ENCODE measurements around the gene LARGE1.

LARGE1 gene

DNA sequence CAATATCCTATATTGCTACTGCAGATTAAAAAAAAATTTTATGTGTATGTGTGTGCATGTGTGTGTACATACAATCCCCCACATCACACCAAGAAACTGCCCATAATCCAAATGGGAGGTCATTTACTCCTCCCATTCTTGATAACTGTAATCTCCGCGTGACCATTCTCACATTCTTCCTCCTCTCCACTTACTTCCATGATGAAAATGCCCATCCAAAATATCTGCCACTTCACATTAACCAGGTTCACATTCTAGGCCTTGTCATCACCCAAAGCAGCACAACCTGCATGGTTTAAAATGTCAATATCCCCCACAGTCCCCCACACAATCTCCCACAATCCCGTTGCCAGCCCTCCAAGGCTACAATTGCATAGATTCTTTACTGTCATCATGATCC is 149.6 kb downstream of the LARGE1 start:
- no peak for DNase-seq

DNA sequence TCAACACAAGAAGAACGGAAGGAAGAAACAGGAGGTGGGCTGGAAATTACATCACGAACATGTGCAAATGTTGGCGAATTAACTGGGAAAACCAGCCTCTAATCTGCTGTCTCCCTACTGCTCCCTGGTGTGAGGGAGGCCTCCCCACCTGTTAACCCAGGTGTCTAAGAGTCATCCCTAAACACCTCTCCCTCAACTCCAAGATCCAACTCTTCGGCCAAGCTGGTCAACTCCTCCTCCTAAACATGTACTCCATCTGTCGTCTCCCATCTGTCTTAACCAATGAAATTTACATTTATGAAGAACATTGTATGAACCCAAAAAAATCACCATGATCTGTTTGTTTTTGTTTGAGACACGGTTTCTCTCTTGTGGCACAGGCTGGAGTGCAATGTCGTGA is 154.2 kb downstream of the LARGE1 start:
- no peak for DNase-seq

DNA sequence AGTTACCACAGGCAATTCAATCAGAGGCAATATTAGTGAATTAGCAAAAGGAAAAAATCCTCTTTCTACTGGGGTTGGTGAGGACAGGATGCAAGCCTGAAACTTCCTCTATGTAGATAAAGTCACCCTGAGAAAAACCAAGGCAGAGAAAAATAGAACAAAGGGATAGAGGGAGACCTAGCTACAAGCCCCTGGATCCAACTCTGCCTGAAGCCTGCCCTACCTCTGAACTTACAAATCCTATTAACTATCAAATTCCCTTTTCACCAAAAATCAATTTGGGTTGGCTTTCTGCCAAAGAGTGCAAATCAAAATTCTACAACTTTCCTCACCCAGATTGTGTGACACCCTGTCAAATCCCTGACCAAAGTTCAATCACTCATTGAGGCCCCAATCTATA is 161.3 kb downstream of the LARGE1 start:
- no peak for DNase-seq

DNA sequence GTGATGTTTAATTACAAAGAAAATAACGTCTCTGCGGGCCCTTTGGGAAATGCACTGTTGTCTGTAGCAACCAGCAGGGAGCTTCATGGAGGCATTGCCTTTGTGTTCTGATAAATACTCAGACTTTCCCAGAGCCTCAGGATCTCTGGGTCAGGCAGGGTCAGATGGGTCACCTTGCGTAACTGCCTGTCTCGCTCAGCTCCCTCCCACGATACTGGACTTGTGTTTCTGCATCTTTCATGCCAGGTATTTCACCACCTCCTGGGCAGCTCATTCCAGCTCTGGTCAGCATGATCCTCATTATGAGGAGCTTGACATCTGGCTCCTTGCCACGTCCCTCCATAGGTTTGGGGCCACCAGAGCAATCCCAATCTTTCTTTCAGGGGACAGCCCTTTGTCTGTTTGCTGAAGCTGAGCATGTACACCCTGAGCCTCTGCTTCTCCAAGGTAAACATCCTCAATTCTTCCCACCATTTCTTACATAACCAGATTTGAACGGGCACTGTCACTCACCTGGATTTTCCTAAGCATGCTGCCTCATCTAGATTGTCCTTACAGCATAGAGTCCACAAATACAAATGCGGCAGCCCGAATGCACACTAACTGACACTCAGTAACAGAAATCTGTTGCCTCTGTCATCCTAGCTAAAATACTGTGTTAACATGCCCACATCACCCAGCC is 162.3 kb downstream of the LARGE1 start:
- no peak for DNase-seq

DNA sequence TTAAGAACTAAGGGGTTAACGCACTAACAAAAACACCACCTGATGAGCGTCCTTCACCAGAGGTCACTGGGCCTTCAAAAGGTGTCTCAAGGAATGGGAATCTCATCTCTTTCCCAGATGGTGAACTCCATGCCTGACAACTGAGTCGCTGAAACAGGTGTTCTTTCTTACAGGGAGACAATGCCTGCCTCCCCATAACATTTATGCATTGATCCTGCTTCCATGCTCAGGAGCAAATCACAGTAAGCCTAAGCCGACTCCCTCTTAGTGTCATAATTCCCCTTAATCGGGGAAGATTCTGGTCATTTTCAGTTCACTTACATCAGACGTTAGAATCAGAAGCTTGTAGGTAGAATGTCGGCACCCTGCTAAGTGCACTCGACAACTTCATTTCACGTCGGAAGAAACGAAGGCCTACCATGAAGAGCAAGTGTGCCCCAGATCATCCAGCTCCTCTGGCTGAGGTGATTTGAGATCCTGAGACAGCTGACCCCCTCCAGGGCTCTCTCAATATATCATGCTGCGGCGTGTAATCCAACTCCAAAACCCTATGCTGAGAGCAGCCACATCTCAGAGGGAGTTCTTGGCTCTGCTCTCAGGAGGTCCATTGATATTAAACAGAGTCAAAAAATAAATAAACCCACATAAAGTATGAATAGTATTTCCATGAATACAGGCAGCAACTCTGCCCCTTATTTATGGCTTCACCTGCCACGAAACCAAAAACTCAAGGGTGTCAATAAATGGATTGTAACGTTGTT is 163.1 kb downstream of the LARGE1 start:
- no peak for DNase-seq

DNA sequence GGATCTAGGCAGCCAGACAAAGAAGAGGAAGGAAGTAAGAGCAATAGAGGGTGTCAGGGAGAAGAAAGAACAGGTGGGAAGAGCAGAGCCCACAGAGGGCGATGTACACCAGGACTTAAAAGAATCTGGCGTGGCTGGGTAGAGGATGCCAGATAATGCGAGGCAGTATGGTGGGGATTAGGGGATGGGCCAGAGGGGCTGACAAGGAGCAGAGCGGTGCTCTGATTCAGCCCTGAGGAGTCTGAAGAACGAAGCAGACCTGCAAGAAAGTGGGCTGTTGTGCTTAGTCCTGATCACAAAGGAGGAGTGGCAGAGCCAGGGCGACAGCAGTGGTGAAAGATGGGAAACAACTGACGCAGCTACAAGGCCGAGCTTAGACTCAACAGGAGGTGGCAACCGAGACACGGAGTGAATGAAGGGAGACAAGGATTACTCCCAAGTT is 163.7 kb downstream of the LARGE1 start:
- DNase-seq, result no peak

DNA sequence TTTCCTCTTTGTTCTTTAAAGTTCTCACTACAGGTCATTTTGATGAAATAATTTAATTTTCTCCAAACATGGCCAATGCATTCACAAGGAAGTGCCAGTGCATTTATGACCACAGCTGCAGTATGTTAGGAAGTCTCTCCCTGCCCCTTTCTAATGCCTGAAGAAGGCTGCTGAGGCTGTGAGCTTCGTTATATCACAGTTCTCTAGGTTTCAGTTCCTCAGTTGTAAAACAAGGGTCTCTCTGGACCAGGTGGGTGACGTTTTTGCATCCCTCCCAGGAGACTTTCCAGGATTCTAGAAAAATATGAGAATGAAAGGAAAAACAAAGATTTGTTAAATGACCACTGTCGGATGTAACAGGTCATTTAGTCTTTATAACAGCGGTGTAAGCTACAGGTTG is 171.6 kb downstream of the LARGE1 start:
- DNase-seq, result no peak

DNA sequence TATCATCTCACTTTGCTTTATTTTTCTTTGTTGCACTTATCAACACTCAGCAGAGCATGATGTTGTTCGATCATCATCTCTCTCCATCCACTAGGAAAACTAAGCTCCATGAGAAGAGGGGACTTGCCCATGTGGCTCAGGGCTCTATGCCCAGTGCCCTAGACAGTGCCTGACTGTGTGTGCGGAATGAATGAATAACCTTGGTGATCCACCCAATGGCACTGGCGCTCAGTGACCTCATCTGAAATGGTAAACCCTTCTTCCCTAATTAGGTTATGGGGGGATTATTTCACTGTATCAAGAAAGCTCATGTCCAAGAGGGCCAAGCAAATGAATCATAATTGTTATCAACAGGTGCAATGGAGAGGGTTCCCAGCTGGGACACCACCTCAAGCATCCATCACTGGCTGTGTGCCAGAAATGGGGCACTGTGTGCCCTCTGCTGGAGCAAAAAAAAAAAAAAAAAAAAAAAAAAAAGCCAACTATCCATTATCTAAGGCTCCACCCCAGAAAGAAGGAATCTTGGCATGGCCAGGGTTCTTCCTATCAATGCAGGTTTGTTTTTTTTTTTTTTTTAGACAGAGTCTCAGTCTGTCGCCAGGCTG is 172.6 kb downstream of the LARGE1 start:
- DNase-seq, result no peak

DNA sequence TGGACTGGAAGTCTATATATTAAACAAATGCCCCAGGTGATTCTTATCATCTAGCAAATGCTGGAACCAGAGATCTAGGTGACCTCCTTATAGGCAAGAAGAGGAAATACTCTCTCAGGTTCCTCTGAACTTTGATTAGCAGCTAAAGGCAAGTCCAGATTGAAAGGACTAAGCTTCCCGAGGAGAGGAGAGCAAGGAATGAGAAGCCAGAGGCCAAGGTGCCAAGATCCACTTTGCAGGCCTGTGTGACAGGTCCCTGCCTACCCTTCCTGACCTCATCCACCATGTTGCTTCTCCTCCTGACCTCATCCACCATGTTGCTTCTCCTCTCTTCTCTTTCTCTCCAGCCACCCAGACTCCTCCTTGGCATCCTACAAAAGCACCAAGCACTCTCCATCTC is 173.2 kb downstream of the LARGE1 start:
- DNase-seq, result no peak

DNA sequence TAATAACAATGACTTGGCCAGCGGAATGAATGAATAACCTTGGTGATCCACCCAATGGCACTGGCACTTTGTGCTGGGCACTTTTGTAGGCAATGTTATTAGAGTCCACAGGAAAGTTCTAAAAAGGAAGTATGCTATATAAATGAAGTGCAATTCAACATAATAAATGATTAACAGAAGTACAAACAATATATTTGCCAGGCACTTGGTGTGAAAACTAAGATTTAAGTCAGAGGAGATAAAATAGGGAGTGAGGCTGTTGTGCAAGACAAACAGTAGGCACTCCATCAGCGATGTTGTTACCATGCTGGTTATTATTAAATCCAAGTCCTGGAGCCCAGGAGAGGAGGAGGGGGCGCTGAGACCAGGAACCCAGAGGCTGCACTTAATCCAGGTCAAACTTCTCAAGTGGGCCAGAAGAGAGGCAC is 173.8 kb downstream of the LARGE1 start:
- DNase-seq, result no peak

DNA sequence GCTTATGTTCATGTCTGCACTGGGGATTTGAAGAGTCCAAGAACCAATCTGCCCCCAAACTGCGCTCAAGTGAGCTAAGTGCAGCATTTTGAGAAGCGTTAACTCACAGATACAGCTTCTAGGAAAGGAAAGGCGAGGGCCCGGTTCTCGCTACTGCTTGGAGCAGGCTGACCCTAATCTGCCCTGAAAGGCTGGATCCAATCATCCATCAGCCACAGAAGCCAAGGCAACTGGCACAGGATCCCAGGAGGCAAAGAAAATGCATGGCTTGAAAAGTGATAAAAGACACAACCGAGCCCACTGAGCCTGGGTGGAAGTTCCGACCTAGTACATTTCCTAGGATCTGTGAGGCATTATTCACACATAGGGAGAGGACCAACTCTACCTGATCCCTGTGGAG is 174.8 kb downstream of the LARGE1 start:
- no peak for DNase-seq

DNA sequence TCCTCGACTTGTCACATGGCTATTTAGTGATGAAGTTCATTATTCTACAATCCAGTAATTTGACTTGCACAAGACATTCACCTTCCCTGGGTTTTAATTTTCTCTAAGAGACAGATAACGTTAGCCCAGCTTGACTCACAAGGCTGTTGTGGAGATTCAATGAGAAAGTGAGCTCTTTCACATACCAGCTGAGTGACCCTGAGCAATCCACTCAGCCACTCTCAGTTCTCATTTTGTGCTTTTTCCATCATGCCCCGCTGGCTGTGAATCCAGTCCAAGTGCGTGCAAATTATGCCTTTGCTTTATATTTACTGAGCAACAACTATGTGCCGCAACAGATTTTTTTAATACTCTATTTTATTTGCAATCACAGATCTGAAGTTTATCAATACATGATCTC is 176.5 kb downstream of the LARGE1 start:
- no peak for DNase-seq

DNA sequence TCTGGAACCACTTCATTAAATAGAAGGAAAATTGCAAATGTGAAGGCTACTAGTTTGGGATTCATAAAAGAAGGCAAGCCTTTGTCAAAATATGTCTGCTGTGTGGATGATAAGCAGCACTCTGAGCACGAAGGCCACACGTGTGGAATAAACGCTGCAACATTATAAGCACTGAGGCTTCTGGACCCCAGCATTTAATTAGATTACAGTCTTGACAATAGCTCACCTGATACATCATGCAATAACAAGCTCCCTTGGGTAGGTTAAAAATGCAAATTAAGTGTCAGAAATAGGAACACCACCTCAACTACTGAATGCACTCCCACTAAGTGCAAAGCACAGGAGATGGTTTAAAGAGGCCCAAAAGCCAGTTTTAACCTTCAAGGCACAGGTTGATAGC is 179.3 kb downstream of the LARGE1 start:
- DNase-seq, result no peak

DNA sequence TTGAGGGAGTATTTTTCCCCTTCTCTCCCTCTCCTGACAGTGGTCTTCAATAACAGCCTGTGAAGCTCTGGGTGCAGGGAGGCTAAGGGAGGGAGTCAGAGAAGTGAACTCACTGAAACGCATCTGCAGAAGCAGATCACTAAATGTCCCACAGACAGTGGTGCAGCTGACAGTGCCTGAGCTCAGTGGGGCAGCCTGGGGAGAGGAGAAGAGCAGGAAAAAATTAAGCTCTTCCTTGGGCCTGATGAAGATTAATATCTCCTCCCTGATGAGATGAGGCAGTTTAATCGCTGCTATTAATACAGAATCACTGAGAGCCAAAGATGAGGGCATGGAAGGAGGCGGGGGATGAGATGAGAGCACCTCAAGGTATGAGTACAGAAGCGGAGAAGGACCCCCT is 180.8 kb downstream of the LARGE1 start:
- no peak for DNase-seq

DNA sequence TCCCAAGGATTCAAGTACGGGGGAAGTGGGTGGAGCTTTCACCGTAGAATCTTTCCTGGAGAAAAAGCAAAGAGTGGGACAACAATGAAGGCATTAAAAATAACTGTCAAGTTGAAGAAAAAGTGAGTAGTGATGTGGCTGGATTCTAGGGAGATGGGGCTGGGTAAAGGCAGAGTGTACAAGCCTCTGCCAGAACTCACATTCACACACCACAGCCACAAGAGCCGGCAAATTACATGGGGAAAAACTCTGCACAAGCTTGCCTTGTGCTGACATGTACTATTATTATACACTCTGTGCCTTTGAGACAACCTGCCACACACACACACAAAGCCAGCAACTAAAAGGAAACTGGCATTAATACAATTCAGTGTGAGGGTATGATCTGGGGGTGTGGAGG is 182.6 kb downstream of the LARGE1 start:
- DNase-seq, result no peak

DNA sequence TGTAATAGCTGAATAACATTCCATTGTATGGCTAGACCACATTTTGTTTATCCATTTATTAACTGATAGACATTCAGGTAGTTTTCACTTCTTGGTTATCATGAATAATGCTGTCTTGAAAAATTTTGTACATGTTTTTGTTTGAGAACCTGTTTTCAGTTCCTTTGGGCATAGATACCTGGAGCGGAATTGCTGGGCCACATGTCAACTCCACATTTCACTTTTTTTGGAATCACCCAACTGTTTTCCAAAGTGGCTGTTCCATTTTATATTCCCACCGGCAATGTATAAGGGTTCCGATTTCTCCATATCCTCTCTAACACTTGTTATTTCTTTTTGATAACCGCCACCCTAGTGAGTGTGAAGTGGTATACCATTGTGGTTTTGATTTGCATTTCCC is 184.3 kb downstream of the LARGE1 start:
- DNase-seq, result no peak

DNA sequence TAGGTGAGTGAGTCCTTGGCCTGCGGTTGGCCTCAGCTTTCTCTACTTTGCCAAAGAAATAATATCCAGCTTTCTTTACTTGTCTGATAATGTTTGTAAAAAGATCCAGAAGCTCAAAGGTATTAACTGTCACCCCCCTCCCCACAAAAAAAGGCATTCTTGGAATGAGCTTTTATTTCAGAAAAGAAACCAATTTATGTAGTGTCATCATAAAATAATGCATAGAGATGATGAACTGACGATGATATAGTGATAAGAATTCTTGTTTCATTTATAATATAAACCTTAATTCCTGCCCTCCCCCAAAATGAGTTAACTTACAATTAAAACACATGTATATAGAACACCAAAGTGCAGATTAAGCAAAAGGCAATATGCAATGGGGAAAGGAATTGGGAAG is 191.4 kb downstream of the LARGE1 start:
- no peak for DNase-seq

DNA sequence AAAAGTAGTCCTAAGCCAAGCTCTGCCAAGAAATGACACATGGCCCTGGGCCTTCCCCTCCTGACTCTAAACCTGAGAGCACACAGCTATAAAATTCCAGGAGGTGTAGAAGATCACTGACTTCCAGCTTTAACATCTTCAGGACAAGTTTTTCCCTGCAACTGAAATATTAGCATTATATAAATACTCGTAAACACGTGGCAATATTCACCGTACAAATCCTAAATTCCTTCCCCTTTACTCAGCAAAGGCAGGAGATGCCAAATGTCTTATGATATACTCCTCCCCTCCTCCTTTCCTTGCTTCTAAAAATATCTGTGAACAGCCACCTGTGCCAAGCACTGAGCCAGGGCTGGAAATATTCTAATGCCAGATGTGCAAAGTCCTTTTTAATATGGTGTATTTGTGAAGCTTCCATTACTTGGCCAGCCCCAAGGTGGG is 194.0 kb downstream of the LARGE1 start:
- DNase-seq, result no peak

DNA sequence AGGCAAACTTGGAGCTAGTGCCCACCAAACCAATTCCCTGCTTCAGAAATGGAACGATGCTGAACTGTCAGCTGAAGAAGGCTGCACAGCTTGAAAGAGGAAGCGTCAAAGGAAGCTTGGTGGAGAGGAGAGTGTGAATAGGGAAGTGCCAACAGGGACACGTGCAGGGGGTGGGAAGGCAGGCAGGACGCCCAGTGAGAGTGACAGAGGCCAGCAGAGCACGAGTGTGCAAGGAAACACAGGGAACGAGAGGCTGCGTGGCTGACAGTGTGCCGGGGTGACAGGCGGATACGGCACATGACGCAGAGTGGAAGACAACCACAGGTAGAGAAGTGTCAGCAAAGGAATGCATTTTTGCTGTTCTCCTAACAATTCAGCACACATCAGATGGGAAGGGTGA is 196.4 kb downstream of the LARGE1 start:
- DNase-seq, result no peak

DNA sequence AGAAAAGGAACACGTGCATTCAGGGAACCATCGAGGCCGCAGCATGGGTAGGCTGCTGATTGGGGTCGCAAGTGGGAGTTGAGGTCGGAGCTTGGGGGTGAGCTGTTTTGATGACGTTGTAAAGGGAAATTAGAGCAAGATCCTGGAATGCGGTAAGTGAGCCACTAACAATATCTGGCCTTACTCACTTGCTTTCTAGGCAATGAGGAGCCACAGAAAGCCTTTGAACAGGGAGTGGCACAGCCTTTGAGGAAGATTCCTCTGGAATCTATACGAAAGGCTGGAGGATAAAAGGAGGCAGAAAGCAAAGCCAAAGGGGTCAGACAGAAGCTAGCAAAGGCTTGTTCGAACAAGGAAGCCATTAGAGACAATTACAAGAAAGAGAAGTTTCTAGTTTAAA is 197.5 kb downstream of the LARGE1 start:
- no peak for DNase-seq

DNA sequence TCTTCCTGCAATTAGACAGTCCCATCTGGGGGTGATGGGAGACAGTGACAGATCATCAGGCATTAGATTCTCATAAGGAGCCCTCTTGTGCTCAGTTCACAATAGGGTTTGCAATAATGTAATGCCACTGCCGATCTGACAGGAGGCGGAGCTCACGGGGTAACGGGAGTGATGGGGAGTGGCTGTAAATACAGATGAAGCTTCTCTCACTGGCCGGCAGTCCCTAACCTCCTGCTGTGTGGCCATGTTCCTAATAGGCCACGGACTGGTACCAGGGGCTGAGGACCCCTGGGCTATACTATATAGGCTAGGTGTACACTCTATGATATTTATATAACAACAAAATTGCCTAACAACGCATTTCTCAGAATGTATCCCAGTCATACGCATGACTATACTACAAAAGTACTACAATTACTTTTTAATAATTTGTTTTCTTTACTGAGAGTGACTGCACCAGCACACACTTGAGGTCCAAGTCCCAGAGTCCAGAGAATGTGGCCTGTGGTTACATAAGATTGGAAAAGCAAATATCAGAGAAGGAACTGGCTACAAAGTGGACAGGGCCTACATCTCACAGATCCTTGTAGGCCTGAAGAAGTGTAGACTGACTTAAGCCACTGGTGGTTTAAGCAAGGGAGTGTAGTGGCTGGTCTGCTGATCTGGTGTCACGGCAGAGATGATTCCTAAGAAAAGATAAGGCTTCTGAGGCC is 200.0 kb downstream of the LARGE1 start:
- DNase-seq, result no peak

DNA sequence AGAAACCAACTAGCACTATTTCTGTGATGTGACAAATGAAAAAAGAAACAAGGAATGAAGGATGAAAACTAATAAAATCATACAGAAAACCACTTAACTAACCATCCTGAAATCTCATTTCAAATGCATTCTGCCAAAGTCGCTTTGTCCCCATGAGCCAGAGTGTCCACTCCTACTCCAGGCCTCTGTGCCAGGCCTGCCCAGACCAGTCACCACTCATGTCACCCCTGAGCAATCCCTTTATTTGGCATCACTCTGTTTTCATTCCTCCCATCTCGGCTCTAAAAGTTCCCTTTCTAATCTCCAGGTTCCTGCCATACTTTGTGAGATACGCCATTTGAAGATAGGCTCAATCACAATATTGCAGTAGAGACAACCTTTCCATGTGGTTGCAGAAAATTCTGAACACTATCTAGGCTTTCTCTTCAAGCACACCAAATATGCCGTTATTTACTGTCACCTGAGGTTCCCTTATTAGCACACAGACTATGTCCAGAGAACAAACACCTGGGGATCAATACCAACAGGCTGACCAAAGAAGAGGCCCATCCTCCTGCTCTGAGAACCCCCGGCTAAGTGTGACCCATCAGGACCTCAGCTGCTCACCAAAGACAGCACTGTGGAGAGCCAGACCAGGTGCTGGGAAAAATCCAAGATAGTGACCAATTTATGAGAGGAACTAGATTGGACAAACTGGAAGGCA is 202.4 kb downstream of the LARGE1 start:
- DNase-seq, result no peak

Data from NK-92 treated with Interleukin-12 subunit alpha and Interleukin-12 subunit beta, amount 100 ng/mL, for 24 hours (cell line).